OCI-LY1 (cell line): ENCODE data around the gene RPF1.

ENCODE experiments used
- H2AFZ ChIP-seq: fragments of 200-600 bp; sonication (generic), shearing (Covaris generic); 2 replicates; pipeline ENCODE4 v1.6.0; 2014; ENCODE audit warnings: antibody characterized with exemption, mild to moderate bottlenecking, low read length
- H3F3A ChIP-seq: fragments of 200-600 bp; sonication (generic), shearing (Covaris generic); 2 replicates; pipeline ENCODE4 v1.6.0; 2014; ENCODE audit warnings: mild to moderate bottlenecking, antibody characterized with exemption, low read length, moderate library complexity; ENCODE audit not compliant: insufficient read depth
- H3K27ac ChIP-seq: fragments of 200-600 bp; sonication (generic); 2 replicates; pipeline ENCODE4 v1.5.1; 2014; ENCODE audit warnings: low read length, mixed run types, mild to moderate bottlenecking, low read depth; ENCODE audit not compliant: poor library complexity, severe bottlenecking
- H3K27me3 ChIP-seq: fragments of 200-600 bp; sonication (generic); 2 replicates; pipeline ENCODE4 v1.6.0; 2014; ENCODE audit warnings: antibody characterized with exemption, mild to moderate bottlenecking, low read length, moderate library complexity; ENCODE audit not compliant: insufficient read depth
- H3K36me3 ChIP-seq: fragments of 200-600 bp; sonication (generic); 2 replicates; pipeline ENCODE4 v1.6.1; 2014; ENCODE audit warnings: mild to moderate bottlenecking, antibody characterized with exemption, low read length, moderate library complexity, mixed read lengths; ENCODE audit not compliant: insufficient read depth
- H3K4me1 ChIP-seq: fragments of 200-600 bp; sonication (generic); 2 replicates; pipeline ENCODE4 v1.5.1; 2014; ENCODE audit warnings: mild to moderate bottlenecking, low read length, moderate library complexity; ENCODE audit not compliant: insufficient read depth, severe bottlenecking
- H3K4me2 ChIP-seq: fragments of 200-600 bp; sonication (generic), shearing (Covaris generic); 2 replicates; pipeline ENCODE4 v1.6.1; 2014; ENCODE audit warnings: low read length
- H3K4me3 ChIP-seq: fragments of 200-600 bp; sonication (generic); 2 replicates; pipeline ENCODE4 v1.5.1; 2014; ENCODE audit warnings: low read length, low read depth, mild to moderate bottlenecking, mixed read lengths; ENCODE audit not compliant: poor library complexity, severe bottlenecking
- H3K79me2 ChIP-seq: fragments of 200-600 bp; shearing (Covaris generic); 2 replicates; pipeline ENCODE4 v1.6.1; 2016; ENCODE audit warnings: mixed run types, low read length, mixed read lengths; ENCODE audit not compliant: insufficient read depth
- H3K9ac ChIP-seq: fragments of 200-600 bp; sonication (generic), shearing (Covaris generic); 2 replicates; pipeline ENCODE4 v1.6.1; 2014; ENCODE audit warnings: mild to moderate bottlenecking, low read length, mixed read lengths
- H3K9me2 ChIP-seq: fragments of 200-600 bp; sonication (generic), shearing (Covaris generic); 2 replicates; pipeline ENCODE4 v1.6.1; 2014; ENCODE audit warnings: low read depth, mild to moderate bottlenecking, low read length, mixed read lengths
- H3K9me3 ChIP-seq: fragments of 200-600 bp; shearing (Covaris generic); 2 replicates; pipeline ENCODE4 v1.6.1; 2014; ENCODE audit warnings: low read length, mixed read lengths
- H4K20me1 ChIP-seq: fragments of 200-600 bp; sonication (generic), shearing (Covaris generic); 2 replicates; pipeline ENCODE4 v1.6.0; 2016; ENCODE audit warnings: mild to moderate bottlenecking, low read length; ENCODE audit not compliant: insufficient read depth
- CTCF ChIP-seq: fragments of 200-600 bp; sonication (generic), shearing (Covaris generic); IDR thresholded peaks from 2 replicates; pipeline ENCODE4 v1.5.1; 2017; ENCODE audit warnings: mild to moderate bottlenecking, antibody characterized with exemption, low read length, moderate library complexity, mixed read lengths
- EZH2 ChIP-seq: fragments of 200-600 bp; sonication (generic), shearing (Covaris generic); IDR thresholded peaks from 2 replicates; pipeline ENCODE4 v1.8.0; 2017; ENCODE audit warnings: borderline replicate concordance, mixed run types, mild to moderate bottlenecking, antibody characterized with exemption, low read length, moderate library complexity, mixed read lengths

RPF1 gene

GRCh38 chr1:84541679-84542078 is 62.6 kb downstream of the RPF1 start:
- Histone ChIP-seq H3K79me2 (no peaks in the 10 kb centered on the region), H2AFZ (no peak overlapping the region), H3K9ac (no peak overlapping the region), H3K27me3 (no peaks in the 10 kb centered on the region), H4K20me1 (no peaks in the 10 kb centered on the region), H3K9me2 (no peaks in the 10 kb centered on the region), H3K27ac (no peak overlapping the region), H3K9me3 (no peaks in the 10 kb centered on the region), H3K4me1 (peaks cover 9% of the 10 kb centered on the region), H3K4me2 (no peak overlapping the region), H3K4me3 (no peak overlapping the region), H3F3A (no peaks in the 10 kb centered on the region), H3K36me3 (no peaks in the 10 kb centered on the region)
- no peak for TF ChIP-seq EZH2
- TF ChIP-seq CTCF = peak; percentile 47
